Measurements from ENCODE around the gene DLG4. TPM values are rescaled to one million over a fixed set of nuclear protein-coding genes. Genes with fewer than 3 reads are reported as not detected.
A peak's percentile ranks its signal among the peaks of the same experiment; 100 is the strongest.

Gene DLG4
- total RNA-seq, 1 experiment from 2014 or later: 38.3 TPM

DNA sequence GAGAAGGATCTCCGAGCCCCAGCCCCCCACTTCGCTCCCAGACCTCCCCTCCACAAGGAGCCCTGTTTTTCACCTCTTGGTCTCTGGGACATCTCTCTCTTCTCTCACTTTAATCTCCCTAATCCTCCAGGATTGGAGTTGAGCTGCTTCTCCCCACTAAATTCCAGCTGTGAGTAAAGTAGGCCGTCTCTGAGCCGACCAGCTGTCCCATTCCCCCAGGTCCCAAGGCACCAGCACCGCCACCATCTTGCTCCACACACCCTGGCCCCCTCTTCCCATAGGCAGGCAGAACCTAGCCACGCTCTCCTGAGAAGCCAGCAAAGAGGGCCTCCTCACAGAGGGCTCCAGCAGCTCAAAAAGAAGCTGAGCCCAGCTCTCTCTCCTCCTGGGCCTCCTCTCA lies 878 bp downstream of the DLG4 start:
- TF ChIP-seq, protein P1, sequence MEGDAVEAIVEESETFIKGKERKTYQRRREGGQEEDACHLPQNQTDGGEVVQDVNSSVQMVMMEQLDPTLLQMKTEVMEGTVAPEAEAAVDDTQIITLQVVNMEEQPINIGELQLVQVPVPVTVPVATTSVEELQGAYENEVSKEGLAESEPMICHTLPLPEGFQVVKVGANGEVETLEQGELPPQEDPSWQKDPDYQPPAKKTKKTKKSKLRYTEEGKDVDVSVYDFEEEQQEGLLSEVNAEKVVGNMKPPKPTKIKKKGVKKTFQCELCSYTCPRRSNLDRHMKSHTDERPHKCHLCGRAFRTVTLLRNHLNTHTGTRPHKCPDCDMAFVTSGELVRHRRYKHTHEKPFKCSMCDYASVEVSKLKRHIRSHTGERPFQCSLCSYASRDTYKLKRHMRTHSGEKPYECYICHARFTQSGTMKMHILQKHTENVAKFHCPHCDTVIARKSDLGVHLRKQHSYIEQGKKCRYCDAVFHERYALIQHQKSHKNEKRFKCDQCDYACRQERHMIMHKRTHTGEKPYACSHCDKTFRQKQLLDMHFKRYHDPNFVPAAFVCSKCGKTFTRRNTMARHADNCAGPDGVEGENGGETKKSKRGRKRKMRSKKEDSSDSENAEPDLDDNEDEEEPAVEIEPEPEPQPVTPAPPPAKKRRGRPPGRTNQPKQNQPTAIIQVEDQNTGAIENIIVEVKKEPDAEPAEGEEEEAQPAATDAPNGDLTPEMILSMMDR (conservative IDR thresholded peaks at IDR 0.05): no peak
- Histone ChIP-seq H4K91ac (ENCODE audit: insufficient read length, low read depth, low read length) (no peak overlapping the region), H3K4me2 (ENCODE audit: insufficient read depth, insufficient read length, low read length) (no peak overlapping the region), H2BK20ac (ENCODE audit: low read depth, low read length, poor library complexity, severe bottlenecking) (no peak overlapping the region), H3K79me2 (ENCODE audit: insufficient read depth, low read length) (no peaks in the 10 kb centered on the region), H3K14ac (ENCODE audit: insufficient read depth, low read length) (no peak overlapping the region), H3K27ac (ENCODE audit: insufficient read length, low read depth, low read length) (no peak overlapping the region), H4K20me1 (ENCODE audit: control insufficient read depth, insufficient read depth, insufficient read length) (no peaks in the 10 kb centered on the region), H3K4ac (ENCODE audit: low read depth, low read length) (no peak overlapping the region), H3K23me2 (ENCODE audit: insufficient read length, low read depth, low read length, poor library complexity, severe bottlenecking) (peaks cover 23% of the 10 kb centered on the region), H3T11ph (ENCODE audit: low read length) (no peak overlapping the region), H4K5ac (ENCODE audit: insufficient read length, low read depth, low read length) (no peak overlapping the region), H2BK15ac (ENCODE audit: low read depth, low read length) (no peak overlapping the region), H3K18ac (ENCODE audit: insufficient read length, low read depth, low read length) (no peak overlapping the region), H3K79me1 (ENCODE audit: insufficient read depth, low read depth, low read length, poor library complexity, severe bottlenecking) (no peaks in the 10 kb centered on the region), H2BK12ac (ENCODE audit: insufficient read length, low read depth, low read length) (no peak overlapping the region), H3K4me1 (ENCODE audit: insufficient read depth, low read length) (no peaks in the 10 kb centered on the region; the same call in 1 of the 2 replicates), H2AFZ (ENCODE audit: low read length) (no peak overlapping the region), H3K9me3 (ENCODE audit: control insufficient read depth, low read depth, low read length) (no peaks in the 10 kb centered on the region), H2BK5ac (ENCODE audit: insufficient read length, low read length) (no peak overlapping the region), H3K9ac (ENCODE audit: extremely low read depth, insufficient read length, low read length) (no peak overlapping the region), H3K27me3 (ENCODE audit: insufficient read depth, low read length) (no peaks in the 10 kb centered on the region), H4K8ac (replicated peaks; ENCODE audit: insufficient read length, low read depth, low read length) (no peak overlapping the region), H3K56ac (ENCODE audit: insufficient read length, low read depth, low read length) (no peak overlapping the region), H3K23ac (ENCODE audit: insufficient read length, low read depth, low read length) (no peak overlapping the region), H2BK120ac (ENCODE audit: low read depth, low read length, poor library complexity, severe bottlenecking) (no peak overlapping the region), H2AK5ac (ENCODE audit: insufficient read length, low read length) (no peak overlapping the region)
- DNase-seq: no peak
- Mint-ChIP-seq H3K27me3 (ENCODE audit: low read depth) (peaks cover 1% of the 10 kb centered on the region; the same call in 1 of the 2 replicates), H3K9me3 (no peaks in the 10 kb centered on the region; a peak in 1 of 5 replicates), H3K4me3 (peak overlapping the region; percentile 95 to 97), H3K27ac (peak overlapping the region in 1 of 3 experiments; percentile 66; a peak in 3 of 7 replicates), H3K4me1 (peaks cover 52 to 55% of the 10 kb centered on the region in 2 experiments), H3K36me3 (ENCODE audit: insufficient read depth in 1 of 3, low read depth in 3 of 3) (peaks cover 11 to 35% (median 27%) of the 10 kb centered on the region in 3 experiments; a peak in 6 of 7 replicates)
- no CpG with 5 or more reads among the region's 6 CpGs for WGBS (ENCODE audit: extremely low coverage, insufficient read length, low lambda C conversion rate)

All from H9 (cell line).